ENCODE measurements around the gene FBXO10. TPM values are rescaled to one million over a fixed set of nuclear protein-coding genes. Genes with fewer than 3 reads are reported as not detected.
"Not testable (repeated sequence)": the region's sequence is repeated elsewhere in the genome, so short reads cannot be mapped to it uniquely, and the experiment has no call there.

FBXO10 gene
- total and polyA plus RNA-seq, 11 donors: 2.4 to 9.8 (median 6.7) TPM

DNA sequence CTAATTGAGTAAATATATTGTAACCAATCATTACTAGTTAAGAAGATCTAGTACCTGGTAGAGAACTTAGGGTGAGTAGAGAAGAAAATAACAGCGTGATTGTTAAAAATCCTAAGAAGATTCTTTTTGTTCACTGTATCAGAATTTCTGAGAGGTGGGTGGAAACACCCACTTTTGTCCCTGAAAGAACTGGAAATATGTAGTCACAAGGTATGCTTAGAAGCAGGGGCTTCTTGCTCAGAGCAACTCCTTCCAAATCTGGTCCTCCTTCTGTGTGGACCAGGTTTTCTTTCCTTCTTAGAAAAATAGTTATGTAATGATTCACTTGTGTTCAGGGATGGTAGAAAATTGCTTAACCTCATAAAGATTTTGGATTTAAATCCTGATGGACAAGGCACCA lies 28.1 kb upstream of the FBXO10 start:
- H3K27me3 ChIP-seq: peaks cover 0 to 6% (median 0%) of the 10 kb centered on the region in 9 donors
- WGBS, 4 donors: 84 to 90% (median 85%) methylated on average over 1 of the region's 1 CpG
- no peak for ATAC-seq
- peaks cover 0 to 8% (median 0%) of the 10 kb centered on the region in 12 donors for H3K4me1 ChIP-seq
- DNase-seq: no peak
- no peak overlapping the region for H3K27ac ChIP-seq
- no peak overlapping the region for H3K4me3 ChIP-seq
- no peaks in the 10 kb centered on the region for H3K36me3 ChIP-seq
- intact Hi-C loops (cut with DNase I): no loop called here
- no peak for TF ChIP-seq POLR2A (IDR thresholded peaks at IDR 0.05)
- TF ChIP-seq, protein P1, sequence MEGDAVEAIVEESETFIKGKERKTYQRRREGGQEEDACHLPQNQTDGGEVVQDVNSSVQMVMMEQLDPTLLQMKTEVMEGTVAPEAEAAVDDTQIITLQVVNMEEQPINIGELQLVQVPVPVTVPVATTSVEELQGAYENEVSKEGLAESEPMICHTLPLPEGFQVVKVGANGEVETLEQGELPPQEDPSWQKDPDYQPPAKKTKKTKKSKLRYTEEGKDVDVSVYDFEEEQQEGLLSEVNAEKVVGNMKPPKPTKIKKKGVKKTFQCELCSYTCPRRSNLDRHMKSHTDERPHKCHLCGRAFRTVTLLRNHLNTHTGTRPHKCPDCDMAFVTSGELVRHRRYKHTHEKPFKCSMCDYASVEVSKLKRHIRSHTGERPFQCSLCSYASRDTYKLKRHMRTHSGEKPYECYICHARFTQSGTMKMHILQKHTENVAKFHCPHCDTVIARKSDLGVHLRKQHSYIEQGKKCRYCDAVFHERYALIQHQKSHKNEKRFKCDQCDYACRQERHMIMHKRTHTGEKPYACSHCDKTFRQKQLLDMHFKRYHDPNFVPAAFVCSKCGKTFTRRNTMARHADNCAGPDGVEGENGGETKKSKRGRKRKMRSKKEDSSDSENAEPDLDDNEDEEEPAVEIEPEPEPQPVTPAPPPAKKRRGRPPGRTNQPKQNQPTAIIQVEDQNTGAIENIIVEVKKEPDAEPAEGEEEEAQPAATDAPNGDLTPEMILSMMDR (IDR thresholded peaks at IDR 0.05): no peak
- no peaks in the 10 kb centered on the region for H3K9me3 ChIP-seq

DNA sequence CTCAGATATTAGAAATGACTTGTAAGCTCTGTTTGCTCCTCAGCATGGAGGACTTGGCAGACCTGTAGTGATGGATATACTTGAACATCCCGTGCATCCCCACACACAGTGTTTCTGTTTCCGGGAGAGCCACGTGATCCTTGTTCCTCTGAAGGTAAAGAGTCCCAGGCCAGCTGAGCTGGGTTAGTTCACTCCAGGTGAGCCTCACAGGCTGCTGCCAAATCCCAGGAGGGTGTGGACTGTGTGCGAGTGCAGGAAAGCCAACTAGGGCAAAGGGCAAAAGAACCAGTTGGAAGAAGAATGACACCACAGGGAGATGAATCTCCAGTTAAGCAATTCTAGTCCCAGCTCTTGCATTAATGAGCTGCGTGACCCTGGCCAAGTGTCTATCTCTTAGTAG lies 26.6 kb upstream of the FBXO10 start:
- H3K4me1 ChIP-seq: peaks cover 0 to 8% (median 0%) of the 10 kb centered on the region in 12 donors
- no peaks in the 10 kb centered on the region for H3K9me3 ChIP-seq
- intact Hi-C loops (cut with DNase I): no loop called here
- DNase-seq (peak in 2 of 5 donors; percentile 50 to 65), ATAC-seq (peak; percentile 47 to 93 (median 62))
- H3K36me3 ChIP-seq: no peaks in the 10 kb centered on the region
- peaks cover 0 to 6% (median 0%) of the 10 kb centered on the region in 9 donors for H3K27me3 ChIP-seq
- H3K27ac ChIP-seq: no peak overlapping the region
- no peak overlapping the region for H3K4me3 ChIP-seq
- no peak for TF ChIP-seq POLR2A (IDR thresholded peaks at IDR 0.05)
- TF ChIP-seq, protein P1 (IDR thresholded peaks at IDR 0.05): no peak
- WGBS, 4 donors: 26 to 35% (median 30%) methylated on average over 5 of the region's 5 CpGs

DNA sequence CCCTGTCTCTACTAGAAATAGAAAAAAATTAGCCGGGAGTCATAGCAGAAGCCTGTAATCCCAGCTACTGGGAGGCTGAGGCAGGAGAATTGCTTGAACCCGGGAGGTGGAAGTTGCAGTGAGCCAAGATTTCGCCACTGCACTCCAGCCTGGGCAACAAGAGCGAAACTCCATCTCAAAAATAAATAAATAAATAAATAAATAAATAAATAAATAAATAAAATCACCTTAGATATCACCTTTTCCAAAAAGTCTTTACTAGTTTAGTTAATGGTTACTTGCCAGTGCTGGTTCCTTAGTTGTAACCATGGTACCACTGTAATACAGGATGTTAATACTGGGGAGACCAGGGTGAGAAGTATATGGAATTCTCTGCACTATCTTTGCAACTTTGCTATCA lies 25.9 kb upstream of the FBXO10 start:
- intact Hi-C loops (cut with DNase I); H3K4me3 ChIP-seq: not testable (repeated sequence)

DNA sequence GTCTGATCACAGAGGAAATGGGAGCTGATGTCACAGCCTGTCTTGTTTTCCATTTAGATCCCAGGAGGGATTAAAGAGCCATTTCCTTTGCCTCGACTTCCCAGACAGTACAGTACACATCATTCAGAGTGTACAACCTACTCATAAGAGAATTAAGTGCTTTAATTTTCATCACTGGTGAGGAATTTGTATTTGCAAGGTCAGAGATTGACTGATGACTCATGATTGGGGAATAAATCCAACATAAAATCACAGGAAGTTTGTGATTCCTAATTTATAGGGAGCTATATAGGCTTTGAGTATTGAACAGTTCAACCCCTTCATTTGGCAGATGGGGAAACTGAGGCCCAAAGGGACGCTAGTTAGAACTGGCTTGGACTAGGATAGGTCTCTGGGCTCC lies 20.3 kb upstream of the FBXO10 start:
- ATAC-seq (no peak), DNase-seq (no peak)
- no peaks in the 10 kb centered on the region for H3K36me3 ChIP-seq
- no peak overlapping the region for H3K4me3 ChIP-seq
- peaks cover 0 to 17% (median 7%) of the 10 kb centered on the region in 12 donors for H3K4me1 ChIP-seq
- no peaks in the 10 kb centered on the region for H3K9me3 ChIP-seq
- TF ChIP-seq POLR2A (IDR thresholded peaks at IDR 0.05): no peak
- TF ChIP-seq, protein P1 (IDR thresholded peaks at IDR 0.05): no peak
- 52 to 64% (median 56%) methylated on average over 2 of the region's 2 CpGs for WGBS, 4 donors
- H3K27ac ChIP-seq: no peak overlapping the region
- peaks cover 0 to 6% (median 0%) of the 10 kb centered on the region in 9 donors for H3K27me3 ChIP-seq
- intact Hi-C loops (cut with DNase I): loop anchor here in 4 of 10 donors (10.0 kb wide), 2 partner anchors 148 to 158 kb away; partner anchors contain the start of gene TRMT10B (in 2 of the 4)

More for the DNA sequence above, 25.9 kb upstream of the FBXO10 start:
- not testable (repeated sequence) for ATAC-seq, H3K36me3 ChIP-seq, H3K27me3 ChIP-seq, DNase-seq, H3K9me3 ChIP-seq, H3K27ac ChIP-seq, H3K4me1 ChIP-seq
- WGBS, 4 donors: 92 to 96% (median 94%) methylated on average over 4 of the region's 4 CpGs

All from heart left ventricle (tissue), 16 donors.